Amniotic epithelial cell (primary cell): ENCODE results near the gene CCDC137.
"Not testable (repeated sequence)": the region's sequence is repeated elsewhere in the genome, so short reads cannot be mapped to it uniquely, and the experiment has no call there.

Experiments used
- DNase-seq: peaks from one replicate; pipeline ENCODE4 v3.0.0-alpha.2; 2010; ENCODE audit warnings: low read depth

Gene CCDC137, protein sequence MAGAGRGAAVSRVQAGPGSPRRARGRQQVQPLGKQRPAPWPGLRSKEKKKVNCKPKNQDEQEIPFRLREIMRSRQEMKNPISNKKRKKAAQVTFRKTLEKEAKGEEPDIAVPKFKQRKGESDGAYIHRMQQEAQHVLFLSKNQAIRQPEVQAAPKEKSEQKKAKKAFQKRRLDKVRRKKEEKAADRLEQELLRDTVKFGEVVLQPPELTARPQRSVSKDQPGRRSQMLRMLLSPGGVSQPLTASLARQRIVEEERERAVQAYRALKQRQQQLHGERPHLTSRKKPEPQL

DNA sequence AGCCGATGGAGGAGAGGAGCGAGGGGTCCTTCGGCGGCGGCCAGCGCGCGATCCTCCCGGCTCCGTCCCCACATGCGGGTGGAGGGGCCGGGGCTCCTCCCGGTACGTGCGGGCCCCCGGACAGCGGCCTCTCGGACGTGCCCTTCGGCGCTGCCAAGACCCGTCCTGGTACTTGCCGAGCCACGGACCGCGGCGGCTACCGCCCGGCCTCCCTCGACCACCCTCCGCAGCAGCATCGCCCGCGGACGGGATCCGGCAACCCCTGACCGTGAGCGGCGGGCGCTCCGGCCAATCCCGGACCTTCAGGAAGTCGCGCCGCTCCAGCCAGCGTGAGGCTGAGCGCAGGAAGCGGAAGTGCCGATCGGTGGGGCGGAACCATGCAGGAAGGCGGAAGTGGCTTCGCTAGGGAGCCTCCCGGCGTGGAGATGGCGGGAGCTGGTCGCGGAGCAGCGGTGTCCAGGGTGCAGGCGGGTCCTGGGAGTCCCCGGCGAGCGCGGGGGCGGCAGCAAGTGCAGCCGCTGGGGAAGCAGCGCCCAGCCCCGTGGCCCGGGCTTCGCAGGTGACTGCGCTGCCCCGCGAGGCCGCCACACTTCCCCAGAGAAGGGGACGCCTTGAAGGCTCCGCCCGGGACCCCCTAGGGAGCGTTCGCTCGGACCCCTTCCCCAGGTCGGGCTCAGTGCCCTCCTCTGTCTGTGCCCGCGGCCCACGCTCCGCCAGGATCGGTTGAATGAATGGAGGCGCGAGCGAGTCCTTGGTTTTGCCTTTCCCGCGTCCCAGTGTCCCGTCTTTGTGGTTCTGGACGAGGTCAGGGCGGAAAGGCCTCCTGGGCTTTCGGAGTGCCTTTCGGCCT, at the start of gene CCDC137, which contains the start of gene OXLD1:
Gene CCDC137 (plus strand): TSS at position 396 of the 850 bp plus-strand sequence. CDS start 30 bp downstream, at position 426.
Gene OXLD1 (minus strand): TSS at position 264 of the 850 bp plus-strand sequence. CDS start 28 bp downstream, at position 236.
- peak; percentile 95 for DNase-seq

DNA sequence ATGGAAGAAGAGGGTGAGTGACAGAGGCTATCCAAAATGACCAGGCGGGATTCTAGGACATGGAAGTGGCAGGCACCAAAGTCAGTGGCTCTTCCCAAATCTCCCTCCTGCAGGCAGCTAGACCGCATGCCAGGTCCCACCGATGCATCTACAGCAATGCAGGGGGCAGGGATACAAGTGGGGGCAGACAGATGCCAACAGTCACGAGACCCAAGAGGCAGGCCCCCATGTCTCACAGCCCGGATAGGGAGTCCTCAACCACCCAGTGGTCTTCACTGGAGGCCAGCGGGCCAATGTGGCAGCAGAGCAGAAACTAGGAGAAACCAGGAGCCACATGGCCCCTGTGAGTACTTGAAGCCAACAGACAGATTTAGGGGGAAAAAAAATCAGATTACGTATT, 49.7 kb upstream of the CCDC137 start:
- no peak for DNase-seq

DNA sequence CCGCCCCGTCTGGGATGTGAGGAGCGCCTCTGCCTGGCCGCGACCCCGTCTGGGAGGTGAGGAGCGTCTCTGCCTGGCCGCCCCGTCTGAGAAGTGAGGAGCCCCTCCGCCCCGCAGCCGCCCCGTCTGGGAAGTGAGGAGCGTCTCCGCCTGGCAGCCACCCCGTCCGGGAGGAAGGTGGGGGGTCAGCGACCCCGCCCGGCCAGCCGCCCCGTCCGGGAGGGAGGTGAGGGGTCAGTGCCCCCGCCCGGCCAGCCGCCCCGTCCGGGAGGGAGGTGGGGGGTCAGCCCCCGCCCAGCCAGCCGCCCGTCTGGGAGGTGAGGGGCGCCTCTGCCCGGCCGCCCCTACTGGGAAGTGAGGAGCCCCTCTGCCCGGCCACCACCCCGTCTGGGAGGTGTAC, 48.2 kb upstream of the CCDC137 start:
- DNase-seq = not testable (repeated sequence)

DNA sequence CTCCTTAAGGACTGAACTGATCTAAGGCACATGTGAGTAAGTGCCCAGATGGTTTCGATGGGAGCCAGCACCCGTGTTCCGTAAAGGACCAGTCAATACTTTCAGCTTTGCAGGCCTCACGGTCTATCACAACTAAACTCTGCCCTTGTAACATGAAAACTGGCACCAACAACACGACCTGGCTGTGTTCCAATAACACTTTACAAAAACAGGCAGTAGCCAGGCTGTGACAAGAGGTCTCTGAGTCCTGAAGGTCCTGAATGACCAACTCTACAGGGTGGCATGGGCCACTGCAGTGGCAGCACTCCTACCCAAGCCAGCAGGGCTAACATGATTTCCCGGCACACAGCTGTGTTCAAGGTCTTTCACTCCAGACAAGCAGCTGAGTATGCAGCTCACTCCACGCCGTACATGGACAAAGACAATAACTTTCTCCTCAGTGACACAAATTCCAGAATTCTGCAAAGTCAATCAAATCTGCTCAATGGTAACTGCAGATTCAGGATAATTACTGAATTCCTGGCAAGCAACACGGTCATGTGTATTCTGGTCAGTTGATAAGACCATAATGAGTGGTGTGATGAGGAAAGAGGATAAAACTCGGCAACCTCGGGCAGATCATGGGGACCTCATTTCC, 44.9 kb upstream of the CCDC137 start:
- no peak for DNase-seq

DNA sequence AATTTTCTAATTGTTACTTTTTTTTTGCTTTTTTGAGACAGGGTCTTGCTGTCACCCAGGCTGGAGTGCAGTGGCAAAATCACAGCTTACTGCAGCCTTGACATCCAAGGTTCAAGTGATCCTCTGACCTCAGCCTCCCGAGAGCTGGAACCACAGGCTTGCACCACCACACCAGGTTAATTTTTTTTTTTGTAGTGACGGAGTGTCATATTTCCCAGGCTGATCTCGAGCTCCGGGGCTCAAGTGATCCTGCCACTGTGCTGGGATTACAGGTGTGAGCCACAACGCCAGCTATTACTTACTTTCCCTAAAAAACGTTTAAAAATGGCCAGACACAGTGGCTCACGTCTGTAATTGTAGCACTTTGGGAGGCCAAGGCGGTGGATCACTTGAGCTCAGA, 36.3 kb upstream of the CCDC137 start:
- DNase-seq = no peak

DNA sequence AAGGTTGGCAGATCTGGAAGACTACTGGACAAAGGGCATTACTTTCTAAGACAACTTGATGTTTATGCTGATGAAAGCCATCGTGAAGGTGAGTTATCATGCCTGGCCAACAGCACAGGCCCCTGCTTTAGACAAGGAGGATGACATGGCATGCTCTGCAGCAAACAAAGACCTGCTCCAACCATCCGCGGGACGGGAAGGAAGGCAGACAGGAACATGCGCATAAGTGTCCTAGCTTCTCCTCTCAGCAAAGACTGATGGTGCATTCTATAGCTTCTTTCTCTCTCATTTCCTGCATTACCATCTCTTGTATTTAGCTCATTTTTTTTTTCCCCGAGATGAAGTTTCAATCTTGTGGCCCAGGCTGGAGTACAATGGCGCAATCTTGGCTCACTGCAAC, 35.1 kb upstream of the CCDC137 start:
- DNase-seq = no peak

DNA sequence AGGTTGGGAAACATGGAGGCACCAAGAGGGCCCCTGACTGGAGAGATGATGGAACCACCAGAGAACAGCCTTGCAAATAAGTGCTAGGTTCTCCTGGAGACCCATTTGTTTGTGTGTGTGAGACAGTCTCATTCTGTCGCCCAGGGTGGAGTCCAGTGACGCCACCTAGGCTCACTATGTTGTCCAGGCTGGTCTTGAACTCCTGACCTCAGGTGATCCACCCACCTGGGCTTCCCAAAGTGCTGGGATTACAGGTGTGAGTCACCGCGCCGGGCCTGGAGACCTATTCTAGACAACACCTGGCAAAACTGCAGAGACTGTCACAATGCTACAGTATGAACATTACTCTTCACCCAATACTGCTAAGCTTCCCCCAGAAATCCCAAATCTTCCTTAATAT, 31.1 kb upstream of the CCDC137 start:
- DNase-seq = no peak

DNA sequence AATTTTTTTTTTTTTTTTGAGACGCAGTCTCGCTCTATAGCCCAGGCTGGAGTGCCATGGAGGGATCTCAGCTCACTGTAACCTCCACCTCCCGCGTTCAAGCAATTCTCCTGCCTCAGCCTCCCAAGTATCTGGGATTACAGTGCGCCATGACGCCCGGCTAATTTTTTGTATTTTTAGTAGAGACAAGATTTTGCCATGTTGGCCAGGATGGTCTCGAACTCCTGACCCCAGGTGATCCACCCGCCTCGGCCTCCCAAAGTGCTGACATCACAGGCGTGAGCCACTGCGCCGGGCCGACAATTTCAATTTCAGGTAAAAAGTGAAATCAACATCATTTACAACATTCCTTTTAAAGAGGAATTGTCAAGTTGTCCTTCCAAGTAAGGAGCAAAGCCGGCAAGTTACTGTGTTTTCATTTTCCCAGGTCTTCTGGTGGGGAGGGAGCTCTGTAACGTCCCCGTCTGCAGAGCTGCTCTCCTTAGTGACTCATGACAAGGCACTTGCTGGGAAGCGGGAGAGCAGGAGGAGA, 30.5 kb upstream of the CCDC137 start:
- no peak for DNase-seq

DNA sequence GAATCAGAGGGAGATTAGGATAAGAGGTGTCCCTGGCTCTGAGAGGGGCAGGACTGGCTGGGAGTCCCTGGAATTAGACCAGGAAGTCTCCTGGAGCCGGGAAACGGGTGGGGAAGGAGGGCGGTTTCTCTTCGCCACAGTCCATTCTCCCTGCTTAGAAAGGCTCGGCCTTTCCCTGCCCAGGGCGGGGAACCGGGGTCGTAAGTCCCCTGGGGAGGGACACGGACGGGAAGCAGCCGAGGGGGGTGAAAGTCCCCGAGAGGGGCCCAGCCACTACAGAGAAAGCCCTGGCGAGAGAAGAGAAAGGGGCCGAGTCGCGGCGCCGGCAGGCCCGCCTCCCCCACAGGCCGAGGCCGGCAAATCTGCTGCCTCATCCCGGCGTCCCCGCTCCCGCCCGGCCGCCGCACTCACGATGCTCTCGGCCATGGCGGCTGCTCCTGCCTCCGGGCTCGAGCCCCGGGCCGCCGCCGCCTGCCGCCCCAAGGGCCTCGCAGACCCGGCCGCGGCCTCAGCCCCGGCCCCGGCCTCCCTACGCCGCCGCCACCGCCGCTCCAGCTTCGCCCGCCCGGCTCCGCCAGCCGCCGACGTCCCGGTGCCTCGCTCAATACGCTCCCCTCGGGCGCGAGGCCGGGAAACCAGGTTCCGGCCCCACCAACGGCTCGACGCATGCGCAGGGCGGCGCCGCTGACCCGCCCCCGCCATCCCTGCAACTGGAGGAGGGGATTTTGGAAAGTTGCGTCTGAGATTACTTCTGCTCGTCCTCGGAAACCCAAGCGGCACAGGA, 29.8 kb upstream of the CCDC137 start, which contains the start of the genes NPLOC4 and TSPAN10:
Gene NPLOC4 (minus strand): TSS at position 608 of the 784 bp plus-strand sequence. CDS start 182 bp downstream, at position 426.
Gene TSPAN10 (plus strand): TSS at position 692 of the 784 bp plus-strand sequence. CDS start 5,217 bp downstream, outside the sequence.
- peak; percentile 68 for DNase-seq

DNA sequence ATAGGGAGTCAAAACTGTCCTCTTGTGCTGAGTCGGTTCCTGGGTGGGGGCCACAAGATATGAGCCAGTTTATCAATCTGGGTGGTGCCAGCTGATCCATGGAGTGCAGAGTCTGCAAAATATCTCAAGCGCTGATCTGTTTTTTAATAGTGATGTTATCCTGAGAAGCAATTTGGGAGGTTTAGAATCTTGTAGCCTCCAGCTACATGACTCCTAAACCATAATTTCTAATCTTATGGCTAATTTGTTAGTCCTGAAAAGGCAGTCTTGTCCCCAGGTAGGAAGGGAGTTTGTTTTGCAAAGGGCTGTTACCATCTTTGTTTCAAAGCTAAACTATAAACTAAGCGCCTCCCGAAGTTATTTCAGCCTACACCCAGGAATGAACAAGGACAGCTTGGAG, 27.9 kb upstream of the CCDC137 start:
- DNase-seq = no peak

DNA sequence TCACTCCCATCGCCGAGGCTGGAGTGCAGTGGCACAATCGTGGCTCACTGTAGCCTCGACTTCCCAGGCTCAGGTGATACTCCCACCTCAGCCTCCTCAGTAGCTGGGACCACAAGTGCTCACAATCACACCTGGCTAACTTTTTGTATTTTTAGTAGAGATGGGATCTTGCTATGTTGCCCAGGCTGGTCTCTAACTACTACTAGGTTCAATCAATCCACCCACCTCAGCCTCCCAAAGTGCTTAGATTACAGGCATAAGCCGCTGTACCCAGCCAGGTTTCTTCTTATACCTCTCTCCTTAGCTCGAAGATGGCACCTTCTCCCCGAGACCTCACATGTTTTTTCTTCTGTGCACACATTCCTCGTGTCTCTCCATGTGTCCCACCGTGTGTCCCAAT, 26.5 kb upstream of the CCDC137 start:
- DNase-seq = no peak

DNA sequence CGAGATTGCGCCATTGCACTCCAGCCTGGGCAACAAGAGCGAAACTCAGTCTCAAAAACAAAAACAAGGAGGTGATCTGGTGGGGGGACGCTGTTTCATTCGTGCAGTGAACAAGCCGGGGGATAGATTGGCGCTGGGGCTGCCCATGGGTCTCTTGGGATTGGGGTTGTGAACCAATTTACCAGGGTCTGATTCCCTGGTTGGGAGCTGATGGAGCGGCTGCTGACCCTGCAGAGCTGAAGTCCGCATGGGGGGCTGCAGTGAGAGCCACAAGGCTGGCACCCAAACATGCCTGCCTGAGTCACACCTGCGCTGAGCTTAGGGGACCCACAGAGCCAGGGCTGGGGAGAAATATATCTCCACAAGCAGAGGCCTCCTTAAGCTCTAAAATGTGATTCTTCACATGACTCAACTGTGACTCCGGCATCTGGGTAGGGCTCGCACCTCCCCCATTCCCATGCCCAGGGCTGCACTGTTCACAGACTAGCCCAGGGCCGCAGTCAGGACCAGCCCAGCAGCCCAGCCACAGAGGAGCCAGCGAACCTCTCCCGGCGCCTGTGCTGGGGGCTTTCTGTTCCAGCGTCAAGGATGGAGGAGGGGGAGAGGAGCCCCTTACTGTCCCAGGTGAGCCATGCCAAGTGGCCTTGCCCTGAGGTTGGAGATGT, 24.6 kb upstream of the CCDC137 start:
- peak; percentile 83 for DNase-seq

DNA sequence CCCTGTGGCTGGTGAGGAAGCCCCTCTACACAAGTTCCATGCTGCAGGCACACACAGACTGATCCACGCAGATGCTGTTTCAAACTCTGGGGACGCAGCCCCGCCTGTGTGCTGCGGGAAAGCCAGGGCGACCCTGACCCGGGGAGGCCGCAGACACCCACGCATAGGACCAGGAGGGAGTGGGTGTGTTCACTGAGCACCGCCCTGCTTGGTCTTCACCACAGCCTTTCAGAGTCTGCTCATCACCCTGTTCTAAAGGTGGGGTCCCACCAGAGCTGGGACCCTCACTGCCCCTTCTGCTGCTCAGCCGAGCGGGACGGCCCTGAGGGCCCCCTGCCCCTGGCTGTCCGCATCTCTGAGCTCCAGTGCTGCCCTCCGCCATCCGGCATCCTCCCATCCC, 22.0 kb upstream of the CCDC137 start:
- no peak for DNase-seq

DNA sequence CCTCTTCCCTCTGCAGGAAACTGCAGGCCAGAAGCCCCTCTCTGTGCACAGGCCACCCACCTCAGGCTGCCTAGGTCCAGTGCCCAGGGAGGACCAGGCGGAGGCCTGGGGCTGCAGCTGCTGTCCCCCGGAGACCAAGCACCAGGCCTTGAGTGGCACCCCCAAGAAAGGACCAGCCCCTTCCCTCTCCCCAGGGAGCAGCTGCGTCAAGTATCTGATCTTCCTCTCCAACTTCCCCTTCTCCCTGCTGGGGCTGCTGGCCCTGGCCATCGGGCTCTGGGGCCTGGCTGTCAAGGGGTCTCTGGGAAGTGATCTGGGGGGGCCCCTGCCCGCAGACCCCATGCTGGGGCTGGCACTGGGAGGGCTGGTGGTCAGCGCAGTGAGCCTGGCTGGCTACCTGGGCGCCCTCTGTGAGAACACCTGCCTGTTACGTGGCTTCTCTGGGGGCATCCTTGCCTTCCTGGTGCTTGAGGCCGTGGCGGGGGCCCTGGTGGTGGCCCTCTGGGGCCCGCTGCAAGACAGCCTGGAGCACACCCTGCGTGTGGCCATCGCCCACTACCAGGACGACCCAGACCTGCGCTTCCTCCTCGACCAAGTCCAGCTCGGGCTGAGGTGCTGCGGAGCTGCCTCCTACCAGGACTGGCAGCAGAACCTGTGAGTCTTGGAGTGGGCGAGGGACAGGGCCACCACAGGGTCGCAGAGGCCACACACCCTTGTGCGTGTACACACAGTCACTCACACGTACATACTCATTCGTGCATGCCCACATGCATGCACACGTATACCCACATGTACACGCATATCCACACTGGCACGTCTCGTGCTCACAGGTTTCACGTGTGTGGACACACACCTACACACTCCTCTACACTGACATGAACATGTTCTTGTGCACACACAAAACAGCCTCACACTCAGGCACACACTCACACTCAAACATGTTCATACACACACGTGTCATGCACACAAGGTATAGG, 21.3 kb upstream of the CCDC137 start:
- no peak for DNase-seq

DNA sequence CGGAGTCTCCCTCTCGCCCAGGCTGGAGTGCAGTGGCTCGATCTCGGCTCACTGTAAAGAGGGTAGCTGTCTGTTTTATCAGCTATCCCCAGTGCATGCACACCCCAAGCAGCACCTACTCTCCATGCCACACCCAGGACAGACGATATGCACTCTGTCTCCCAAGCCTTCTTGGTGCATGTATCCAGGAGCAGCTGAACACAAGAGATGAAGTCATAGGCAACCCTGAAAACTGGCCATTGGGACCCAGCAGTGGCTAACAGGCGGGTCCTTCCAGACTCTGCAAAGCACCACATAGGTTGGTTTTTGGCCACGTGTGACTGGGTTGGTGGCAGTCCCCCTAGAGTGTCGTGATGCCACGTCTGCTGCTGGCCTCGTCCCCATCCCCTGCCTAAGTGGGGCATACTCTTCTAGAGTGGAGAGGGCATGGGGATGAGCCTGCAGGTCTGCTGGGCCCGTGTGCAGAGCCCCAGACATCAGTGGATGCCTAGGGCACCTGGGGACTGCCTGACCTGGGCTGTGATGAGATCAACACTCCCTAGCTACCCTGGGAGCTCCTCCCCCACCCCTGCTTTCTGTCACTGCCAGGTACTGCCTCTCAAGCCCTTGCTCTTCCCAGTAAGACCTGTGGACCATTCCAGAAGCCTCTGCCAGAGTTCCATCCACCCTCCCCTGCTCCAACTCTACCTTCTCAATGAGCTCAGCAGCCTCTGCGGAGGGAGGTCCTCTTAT, 19.5 kb upstream of the CCDC137 start:
- DNase-seq = no peak

DNA sequence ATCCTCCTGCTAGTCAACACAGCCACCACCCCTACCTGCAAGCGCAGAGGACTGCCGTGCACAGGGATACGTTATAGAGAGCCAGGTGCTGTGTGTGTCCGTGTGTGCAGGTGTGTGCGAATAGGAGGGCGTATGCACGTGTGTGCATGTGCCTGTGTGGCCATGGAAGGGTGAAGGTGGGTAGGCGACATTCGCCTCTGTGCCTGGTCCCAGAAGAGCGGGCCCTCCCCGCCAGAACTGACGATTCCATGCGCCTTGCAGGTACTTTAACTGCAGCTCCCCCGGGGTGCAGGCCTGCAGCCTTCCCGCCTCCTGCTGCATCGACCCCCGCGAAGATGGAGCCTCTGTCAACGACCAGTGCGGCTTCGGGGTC, 18.9 kb upstream of the CCDC137 start:
- no peak for DNase-seq

DNA sequence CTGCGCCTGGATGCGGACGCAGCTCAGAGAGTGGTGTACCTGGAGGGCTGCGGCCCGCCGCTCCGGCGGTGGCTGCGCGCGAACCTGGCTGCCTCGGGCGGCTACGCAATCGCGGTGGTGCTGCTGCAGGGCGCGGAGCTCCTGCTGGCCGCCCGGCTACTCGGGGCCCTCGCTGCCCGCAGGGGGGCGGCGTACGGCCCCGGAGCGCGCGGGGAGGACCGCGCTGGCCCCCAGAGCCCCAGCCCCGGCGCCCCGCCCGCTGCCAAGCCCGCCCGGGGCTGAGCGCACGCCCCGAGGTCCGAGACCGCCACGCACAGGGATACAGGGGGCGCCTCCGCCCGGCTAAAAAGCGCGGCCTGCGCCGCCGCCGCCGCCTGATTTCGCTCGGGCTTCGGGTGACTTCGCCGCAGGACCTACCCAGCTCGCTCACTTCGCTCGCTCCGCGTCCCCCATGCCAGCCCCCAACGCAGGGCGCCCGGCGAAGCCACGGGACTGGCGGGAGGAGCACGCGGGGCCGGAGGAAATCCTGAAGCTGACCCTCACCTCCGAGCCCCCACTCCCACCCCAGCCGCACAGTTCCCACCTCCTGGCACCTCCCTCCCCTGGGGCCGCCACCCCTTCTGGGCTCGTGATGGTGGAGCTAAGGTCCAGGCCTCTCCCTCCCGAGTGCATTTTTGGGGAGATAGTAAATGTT, 18.4 kb upstream of the CCDC137 start:
- no peak for DNase-seq

DNA sequence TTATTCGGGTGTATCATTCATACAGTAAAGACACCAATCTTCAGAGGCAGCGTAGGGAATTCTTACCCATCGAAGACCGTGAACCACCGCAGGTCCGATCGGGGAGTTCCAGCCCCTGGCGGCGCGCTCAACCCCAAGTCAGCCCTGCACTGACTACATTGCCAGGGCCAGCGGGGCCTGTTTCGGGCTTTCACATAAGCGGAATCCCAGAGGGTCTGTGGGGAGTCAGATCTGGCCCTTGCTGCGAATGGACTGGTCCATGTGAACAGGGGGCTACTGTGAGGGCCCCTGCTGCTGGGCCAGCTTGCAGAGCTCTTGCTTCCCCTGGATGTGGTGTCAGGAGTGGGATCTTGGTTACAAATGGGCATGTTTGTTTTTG, 17.8 kb upstream of the CCDC137 start:
- DNase-seq = no peak
